Measurements from ENCODE around the gene ARID1B.

ARID1B gene

DNA sequence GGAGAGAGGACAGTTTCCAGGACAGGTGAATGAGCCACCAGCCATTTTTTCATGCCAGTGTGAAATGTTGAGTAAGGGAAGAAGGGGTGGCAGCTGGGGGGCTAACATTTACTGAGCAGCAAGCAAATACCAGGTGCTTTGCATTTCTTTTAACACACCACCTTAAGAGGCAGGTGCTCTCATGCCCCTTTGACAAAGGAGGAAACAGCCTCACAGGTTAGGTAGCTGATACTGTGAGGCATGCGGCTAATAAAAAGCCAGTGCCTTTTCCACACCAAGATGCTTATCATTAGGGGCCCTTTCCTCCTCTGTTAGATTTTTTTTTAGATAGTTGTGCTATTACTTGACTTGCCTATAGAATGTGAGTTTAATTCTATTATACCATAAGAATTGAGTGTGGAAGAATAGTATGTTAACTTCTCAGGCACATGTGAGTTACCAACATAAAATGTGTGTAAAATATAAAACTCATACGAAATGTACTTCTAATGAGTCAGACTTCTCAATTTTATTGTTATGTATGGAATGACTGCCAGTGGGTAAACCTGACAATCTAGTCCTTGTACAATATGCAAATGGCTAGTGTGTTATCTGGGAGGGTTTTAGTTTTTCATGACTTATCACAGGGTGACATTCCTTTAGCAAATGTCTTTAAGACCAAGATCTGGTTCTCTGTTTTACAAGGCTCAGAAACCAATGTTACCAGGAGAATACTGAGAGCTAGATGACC, 286.2 kb downstream of the ARID1B start:
- DNase-seq: no peak

DNA sequence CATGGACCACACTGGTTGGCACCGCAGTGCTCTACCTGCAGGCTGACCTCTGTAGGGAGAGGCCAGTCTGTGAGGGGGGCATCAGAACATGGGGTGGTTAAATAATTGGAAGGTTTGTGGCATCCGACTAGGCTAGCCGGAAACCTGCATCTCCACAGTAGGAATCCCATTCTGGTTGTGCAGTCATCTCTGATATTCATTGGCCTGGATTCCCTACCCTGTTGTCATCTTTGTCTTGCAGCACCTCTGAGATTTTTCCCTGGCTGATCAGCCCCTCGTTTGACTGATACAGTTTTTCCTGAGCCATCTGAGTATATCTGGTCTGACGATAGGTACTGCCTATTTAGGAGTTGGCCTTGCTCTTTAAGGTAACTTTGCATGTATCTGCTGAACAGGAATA, 286.7 kb downstream of the ARID1B start:
- no peak for DNase-seq

DNA sequence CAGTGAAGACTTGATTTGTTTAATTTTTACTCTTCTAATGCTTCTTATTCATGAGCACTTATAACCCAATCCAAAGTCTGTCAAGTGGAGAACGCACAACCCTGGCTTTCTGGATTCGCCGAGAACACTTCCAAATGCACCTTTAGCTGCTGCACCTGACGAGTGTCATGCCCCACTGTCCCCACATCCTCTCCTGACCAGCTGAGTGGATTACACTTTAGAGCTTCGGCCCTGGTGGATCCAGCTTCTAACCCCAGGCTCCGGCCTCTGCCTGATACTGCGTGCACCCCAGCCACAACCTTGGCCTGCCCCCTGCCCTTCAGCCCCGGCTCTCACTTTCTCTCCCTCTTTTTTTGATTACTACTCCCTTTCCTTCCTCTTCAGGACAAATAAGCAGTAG, 287.3 kb downstream of the ARID1B start:
- DNase-seq: no peak

DNA sequence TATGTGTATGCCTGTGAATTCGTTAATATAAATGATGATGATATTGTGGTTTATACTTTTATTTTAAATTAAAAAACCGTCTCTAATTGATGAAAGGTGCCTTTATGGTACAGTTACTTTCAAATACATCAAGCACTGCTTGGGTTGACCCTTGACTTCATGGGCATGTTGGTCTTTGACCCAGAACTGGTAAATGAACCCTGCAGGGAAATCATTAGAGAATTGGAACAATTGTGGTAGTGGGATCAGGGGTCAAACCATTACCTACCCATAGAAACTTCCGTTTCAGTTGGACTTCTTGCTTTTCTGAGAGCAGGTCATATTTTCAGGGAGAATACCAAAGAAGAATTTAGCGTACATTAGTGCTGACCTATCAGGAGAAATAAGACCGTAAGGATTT, 288.2 kb downstream of the ARID1B start:
- DNase-seq: no peak

DNA sequence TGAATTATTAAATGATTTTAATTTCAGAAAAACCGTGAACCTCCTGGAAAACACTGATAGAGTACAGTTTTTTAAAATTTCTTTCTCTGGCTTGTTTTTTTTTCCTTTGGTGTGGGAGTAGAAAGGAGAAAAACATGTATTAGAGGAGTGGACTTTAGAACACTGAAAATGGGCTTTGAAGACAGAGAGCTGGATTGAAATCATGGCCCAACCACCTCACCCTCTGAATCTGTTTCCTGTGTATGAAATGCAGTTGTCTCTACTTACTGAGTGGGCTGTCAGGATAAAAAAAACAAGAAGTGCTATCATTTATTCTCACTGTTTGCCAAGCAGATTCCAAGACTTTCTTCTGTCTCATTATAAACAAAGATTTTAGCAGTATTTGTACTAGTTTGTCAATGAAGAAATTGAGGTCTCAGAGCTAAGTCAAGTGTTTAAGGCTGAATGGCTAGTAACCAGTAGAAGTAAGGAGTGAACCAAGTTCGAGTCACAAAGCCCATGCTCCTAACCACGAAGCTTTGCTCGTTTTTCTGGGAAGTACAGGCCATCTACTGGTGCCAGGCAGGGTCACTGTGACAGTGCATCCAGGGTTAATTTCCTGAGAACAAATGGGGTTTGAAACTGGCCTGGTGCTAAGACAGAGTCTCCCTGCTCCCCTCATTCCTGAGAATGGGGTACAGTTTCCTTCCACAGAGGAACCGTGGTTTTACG, 289.8 kb downstream of the ARID1B start:
- DNase-seq: no peak

DNA sequence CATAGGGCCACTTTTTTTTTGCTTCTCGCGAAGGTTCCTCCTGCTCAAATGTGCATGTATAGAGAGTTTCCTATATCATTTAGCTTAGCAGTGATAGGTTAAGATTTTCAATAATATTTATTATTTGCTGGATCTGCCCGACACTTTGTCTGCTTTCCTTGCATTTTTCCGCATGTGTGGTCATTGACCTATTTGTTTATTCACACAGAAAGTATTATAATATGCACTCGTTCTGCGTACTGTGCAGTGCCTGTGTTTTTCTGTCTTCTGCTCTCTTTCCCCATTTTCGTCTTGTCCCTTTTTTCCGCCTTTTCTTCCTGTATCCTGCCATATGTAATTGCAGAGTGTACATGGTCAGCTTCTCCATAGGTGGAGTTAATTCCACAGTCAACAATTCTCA, 290.3 kb downstream of the ARID1B start:
- DNase-seq: no peak

DNA sequence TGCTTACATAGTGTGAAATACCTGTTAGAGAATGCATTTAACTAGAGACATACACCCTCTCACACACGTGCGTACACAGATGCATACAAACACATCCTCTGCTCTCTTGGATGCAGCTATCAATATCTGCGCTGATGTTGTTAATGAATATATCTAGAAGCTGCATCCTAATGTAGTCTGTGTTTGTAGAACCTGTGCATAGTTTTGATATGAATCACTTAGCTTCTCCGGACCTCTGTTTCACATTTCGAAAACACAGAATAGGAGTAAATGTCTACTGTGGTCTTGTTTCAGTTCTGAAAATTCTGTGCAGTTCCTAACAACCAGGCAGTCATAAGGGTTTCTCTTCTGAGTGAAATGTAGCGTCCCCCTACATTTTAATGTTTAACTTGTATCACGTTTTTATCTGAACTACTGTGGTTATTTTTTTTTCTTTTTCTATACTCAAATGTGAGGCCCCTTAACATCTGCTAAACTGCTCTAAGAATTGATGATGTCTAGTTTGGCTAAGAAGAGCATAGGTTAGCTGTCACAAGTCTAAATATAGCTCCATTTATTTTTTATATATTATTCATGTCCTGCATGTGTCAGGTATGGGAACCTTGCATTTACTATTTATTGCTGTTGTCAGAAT, 291.6 kb downstream of the ARID1B start:
- DNase-seq: no peak

DNA sequence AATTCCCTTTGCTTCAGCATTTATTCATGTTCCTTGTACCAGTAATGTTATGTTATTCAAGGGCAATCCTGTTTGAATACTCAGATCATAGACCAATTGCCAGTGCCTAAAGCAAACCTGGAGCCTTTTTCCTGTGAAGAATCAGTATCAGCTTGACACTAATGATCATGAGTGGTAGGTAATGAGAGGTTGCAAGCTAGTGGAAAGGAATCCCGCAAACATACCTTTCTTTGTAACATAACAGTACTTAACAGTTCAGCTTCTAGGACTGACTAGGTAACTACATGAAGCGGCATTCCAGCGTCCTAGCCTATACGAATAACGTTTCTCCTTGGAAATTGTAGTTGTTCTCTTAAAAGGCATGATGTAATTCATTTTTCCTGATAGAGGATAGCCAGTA, 292.4 kb downstream of the ARID1B start:
- DNase-seq: no peak

DNA sequence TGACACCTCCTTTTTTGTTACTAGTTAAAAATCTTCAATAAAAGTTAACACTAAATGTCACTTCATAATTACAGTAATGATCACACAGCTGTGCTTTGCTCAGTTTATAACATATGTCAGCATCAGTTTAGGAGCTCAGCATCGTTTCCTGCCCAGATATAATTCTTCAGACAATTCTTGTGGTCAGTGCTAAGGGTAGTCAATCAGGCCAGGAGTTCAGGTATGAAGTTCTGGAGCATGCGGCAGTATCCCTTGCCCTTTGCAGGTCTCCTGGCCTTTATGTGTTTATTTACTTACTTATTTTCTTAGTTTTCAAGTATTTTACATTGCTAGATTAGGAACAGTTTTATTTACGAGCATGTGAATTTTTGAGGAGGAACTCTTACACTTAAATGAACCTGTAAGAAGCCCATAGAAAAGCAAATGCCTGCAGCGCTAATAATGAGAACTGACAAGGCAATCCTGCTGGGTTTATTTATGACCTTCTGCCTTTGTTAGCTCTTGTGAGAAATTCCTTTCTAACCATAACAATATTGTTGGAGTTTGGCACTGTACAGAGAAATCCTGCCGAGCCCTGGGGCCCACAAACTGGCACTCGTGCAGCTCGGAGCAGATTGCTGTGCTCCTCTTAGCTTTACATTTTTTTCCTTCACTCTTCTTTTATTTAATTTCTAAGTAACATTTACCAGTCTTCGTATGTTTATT, 293.4 kb downstream of the ARID1B start:
- DNase-seq: no peak

DNA sequence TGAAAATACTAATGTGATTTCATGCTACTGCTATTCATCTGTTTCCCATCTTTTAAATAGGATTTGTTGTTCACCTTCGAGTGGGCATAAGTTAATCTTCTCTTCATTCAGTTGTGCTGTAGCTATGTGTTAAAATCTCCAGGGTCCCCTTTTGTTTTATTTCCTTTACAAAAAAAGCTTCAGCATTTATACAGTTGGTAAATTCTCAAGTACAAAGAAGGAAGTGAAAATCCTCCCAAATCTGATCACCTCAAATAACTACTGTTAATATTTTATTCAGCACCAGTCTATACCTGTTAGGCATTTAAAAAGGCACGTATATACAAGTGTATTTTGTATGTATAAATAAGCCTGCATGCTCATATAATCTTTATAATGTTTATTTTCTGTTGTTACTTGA, 294.9 kb downstream of the ARID1B start:
- DNase-seq: no peak

DNA sequence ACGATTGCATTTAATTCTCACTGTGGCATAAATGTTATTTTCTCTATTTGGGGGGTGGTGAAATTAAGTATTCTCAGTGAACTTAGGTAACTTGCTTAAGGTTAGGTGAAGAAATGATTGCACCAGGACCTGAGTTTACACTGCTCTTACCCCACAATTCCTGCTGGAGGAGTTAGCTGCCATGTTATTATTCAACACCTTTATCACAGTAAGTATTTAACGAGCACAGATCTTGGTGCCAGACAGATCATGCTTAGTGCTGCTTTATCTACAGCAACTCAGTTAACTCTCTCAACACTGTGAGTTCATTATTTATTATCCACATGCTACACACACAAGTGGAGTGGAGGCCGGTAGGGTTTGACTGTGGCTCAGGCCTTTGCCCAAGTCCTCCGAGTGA, 296.4 kb downstream of the ARID1B start:
- no peak for DNase-seq

DNA sequence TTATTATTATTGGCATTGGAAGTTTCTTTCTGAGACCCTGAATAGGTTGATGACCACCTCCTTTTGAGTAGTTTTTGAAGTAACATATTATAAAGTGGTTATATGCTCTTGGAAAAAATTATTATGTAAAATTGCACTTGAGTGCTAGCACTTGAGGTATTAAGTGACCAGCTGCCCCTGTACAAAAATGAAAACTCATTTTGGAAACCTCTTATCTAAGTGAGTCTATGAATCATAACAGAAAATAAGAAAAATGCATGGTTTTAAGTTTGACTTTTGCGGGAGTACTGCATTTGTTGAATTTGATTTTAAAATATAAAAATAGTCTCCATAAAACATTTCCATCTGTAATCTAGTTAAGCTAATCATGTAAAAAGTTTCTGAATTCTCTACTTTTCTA, 297.8 kb downstream of the ARID1B start:
- no peak for DNase-seq

DNA sequence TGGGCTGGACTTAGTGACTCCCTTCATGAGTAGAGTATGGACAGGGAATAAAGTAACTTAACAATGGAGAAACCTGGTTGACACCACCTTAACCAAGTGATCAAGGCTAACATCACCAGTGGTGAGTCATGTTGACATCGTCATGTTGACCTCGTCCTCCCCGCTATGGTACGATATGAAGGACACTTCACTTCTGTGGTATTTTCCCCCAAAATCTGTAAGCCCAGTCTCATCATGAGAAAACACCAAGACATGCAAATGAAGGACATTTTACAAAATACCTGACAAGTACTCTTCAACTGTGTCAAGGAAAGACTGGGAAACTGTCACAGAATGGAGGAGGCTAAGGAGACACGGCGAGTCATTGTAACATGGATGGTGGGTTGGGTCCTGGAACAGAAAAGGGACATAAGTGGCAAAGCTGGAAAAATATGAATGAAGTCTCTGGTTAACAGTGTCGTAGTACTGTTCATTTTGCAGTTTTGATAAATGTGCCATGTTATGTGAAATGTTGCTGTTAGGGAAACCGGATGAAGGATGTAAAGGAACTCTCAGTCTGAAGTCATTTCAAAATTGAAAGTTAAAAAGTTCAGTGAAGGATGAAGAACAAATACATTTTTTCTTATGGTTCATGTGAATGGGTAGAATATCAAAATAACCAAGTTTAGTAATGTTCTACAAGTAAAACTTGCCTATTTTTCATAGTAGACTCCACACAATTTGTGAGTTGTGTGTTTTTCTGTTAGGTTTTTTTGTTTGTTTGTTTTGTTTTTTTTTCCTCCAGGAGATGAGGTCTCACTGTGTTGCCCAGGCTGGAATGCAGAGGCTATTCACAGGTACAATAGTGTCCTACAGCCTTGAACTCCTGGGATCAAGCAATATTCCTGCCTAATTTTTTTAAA, 298.6 kb downstream of the ARID1B start:
- no peak for DNase-seq

DNA sequence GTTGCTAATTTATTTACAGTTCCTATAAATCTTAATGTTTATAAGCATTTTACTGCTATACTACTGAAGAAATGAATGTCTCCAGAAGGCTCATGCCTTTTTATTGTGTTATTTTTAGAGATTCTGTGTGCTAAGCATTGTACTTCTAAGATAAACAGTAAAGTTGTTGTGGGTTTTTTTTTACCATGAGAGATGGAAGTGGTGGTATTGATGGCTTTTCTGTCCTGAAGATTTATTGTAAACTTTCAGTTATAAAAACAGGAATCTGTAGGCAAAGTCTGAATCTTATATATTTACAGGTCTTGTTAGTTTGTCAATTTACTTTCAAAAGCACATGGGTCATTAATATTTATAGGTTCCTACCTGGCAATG, 299.3 kb downstream of the ARID1B start:
- DNase-seq: no peak

DNA sequence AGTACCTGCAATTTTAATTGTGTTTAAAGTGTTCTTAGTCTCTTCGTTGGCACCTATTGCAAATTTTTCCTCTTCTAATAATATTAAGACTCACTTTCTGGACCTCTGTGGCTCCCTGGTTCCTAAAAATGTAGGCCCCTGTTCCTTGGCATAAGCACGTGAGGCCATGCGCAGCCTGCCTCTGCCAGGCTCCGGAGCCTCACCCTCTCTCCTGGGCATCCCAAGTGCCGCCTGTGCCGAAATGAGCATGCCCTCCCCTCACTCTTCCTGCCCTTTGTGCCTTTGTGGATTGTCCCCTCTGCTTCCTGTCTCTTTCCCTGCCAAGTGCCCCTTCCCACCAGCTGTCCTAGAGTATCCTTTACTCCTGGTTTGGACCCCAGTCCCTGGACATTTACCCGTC, 300.1 kb downstream of the ARID1B start:
- DNase-seq: no peak

DNA sequence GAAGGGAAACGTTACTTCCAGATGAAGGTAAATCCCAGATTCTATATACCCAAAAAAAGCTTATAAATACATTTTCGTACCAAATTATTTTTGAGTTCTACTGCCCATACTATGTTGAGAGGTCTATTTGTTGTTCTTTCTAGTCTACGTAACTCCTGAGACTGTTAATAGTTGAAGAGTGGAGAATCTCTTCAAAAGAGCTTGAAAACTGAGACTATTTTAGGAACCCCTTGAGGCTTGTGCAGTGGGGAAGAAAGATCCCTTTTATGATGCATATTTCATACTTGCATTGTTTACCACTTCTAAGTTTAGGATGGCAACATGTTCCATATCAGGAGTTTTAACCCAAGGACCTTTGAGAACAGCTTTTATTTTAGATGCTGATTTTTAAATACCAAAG, 301.1 kb downstream of the ARID1B start:
- no peak for DNase-seq

DNA sequence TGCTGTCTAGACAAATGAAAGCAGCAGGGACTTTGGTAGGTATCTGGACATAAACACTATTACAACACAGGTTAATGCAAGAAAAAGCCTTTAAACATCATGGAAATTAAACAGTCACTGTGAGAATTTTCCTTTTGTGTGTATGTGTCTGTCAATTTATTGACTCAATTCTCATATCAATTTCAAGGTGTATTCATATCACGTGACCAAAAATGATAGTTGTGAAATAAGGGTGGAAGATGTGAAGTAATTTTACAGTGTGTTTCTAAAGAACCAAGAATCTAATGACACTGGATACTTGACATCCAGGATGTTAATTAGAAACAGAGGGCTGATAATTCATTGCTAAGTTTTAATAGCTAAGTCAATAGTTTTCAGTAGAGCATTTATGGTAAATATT, 302.1 kb downstream of the ARID1B start:
- no peak for DNase-seq

DNA sequence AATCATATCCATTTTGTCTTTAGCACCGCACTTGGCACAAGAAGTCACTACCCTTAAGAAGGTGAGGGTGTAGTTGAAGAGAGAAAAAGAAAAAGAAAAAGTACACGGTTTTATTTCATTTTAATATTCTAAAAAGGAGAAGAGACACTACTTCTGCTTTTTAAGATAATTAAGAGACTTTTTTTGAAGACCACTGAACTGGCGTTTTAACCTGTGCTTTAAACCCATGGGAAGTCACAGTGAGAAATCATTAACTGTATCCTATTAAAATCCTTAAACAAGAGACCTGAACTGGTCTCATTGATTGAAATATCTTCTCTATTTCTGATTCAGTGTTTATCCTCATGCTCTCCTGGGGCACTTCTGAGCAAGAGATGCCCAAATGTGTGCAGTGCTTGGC, 302.6 kb downstream of the ARID1B start:
- no peak for DNase-seq

DNA sequence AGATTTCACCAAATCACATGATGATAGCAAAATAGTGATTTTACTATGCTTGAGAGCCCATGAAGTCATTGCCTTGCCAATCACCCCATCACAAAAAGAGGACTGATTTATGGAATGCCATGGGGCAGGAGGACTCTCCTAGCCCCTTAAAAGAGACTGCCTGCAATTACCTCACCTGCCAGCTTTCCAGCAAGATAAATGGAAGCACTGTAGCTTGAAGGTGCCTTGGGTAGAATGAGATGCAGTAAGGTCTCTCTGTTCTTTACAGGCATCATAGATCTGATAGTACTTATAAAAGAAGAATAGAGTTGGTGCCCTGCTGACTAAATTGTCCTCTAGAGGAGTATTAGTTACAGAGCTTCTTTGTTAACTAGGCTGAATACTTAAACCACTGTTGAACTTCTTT, 303.8 kb downstream of the ARID1B start:
- DNase-seq: no peak

DNA sequence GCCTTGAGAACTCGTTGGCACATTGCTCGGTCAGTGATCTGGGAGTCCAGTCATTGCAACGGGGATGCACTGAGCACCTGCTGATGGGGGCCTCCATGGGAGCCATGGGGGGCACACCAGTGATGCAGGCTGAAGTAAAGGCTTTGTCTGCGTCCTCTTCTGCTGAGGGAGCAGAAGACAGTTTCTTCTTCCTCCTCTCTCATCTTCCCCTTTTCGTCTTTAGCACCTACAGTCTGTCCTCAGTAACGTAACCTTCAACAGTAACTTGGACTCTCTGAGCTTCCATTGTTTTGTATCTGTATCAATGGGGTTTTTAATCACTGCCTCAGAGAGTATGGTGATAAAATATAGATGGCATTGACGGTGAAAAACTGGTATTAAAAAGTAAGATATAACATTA, 306.2 kb downstream of the ARID1B start:
- DNase-seq: no peak

DNA sequence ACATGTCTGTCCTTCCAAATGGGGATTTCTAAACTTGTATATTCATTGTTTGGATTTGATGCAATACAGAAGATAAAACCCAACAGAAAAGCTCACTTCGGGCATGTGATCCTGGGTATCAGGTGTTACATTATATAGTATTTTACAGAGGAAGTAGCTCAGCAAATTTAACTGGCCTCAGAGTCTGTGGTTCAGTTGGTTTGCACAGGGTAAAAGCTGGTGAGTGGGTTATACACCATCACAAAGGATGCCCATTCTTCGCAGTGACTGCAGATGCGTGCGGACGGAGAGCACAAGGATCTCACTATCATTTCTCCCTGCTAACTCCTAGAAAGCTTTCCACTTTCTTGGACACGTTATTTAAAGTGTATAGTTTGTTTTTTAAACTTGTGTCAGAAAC, 309.5 kb downstream of the ARID1B start:
- DNase-seq: no peak

DNA sequence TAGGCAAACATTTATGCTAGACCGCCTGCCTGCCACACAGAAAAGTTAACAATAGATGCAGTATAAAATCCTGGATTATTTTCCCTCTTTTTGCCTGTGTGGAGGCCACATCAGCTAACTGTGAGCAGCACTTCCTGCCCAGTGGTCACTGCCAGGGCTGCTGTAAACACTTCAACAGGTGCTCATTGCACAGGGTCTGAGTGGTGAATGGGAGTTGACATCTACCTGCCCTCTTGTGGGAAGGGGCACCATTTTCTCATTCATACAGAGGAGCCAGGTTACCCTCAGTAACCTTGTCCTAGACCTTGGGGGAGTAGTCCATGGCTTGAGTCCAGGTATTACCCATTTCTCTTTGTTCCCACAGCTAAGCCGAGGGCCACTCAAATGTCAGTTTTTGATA, 310.8 kb downstream of the ARID1B start:
- DNase-seq: no peak

DNA sequence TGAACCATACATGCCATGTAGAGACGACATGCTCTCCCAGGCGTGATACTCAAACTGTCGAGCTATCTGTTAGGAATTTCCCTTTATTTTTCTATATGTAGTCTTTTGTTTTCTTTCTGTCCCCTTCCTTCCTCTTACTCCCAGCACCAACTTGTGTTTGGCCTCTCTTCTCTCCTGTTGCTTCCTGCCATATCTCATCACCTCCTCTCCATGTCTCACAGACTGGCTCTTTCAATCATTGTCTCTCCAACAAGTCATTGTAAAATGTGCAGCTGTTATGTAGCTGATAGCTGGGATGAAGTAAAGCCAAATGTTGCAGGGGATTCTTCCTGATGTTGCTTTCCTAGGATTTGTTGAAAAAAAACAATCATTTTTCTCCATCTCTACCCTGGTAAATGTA, 311.7 kb downstream of the ARID1B start:
- DNase-seq: no peak
